ENCODE measurements around the gene CLIP2.

- TF ChIP-seq, protein P1, sequence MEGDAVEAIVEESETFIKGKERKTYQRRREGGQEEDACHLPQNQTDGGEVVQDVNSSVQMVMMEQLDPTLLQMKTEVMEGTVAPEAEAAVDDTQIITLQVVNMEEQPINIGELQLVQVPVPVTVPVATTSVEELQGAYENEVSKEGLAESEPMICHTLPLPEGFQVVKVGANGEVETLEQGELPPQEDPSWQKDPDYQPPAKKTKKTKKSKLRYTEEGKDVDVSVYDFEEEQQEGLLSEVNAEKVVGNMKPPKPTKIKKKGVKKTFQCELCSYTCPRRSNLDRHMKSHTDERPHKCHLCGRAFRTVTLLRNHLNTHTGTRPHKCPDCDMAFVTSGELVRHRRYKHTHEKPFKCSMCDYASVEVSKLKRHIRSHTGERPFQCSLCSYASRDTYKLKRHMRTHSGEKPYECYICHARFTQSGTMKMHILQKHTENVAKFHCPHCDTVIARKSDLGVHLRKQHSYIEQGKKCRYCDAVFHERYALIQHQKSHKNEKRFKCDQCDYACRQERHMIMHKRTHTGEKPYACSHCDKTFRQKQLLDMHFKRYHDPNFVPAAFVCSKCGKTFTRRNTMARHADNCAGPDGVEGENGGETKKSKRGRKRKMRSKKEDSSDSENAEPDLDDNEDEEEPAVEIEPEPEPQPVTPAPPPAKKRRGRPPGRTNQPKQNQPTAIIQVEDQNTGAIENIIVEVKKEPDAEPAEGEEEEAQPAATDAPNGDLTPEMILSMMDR (IDR thresholded peaks at IDR 0.05), result no peak
- no peak for TF ChIP-seq POLR2A (IDR thresholded peaks at IDR 0.05)
Measured at GRCh38 chr7:74420006-74420405, 130.8 kb downstream of the CLIP2 start.

Measured in vagina (tissue), 2 donors.